Panc1 (cell line): ENCODE measurements around the gene CDCA8. TPM values are rescaled to one million over a fixed set of nuclear protein-coding genes. Genes with fewer than 3 reads are reported as not detected.
A peak's percentile ranks its signal among the peaks of the same experiment; 100 is the strongest.

Experiments used
- ATAC-seq: fragments of 200-7000 bp; cut with Tn5 transposase; 2 replicates; pipeline ENCODE4 v1.9.1; 2020; ENCODE audit warnings: mild to moderate bottlenecking, moderate library complexity
- BruUV-seq: library from RNA; stranded (reverse); fragments of 400-500 nt; replicated peaks from 2 replicates; lab custom pipeline; 2021; lab: Mats Ljungman, UMichigan
- CTCF ChIA-PET: fragments of 300-600 bp; sonication (Branson Sonifier 250); formaldehyde crosslinking; loops from one replicate; lab custom pipeline; 2022; ENCODE audit warnings: antibody characterized with exemption; lab: Charles Lee
- POLR2A ChIA-PET: fragments of 300-600 bp; sonication (Branson Sonifier 250); formaldehyde crosslinking; loops from one replicate; lab custom pipeline; 2022; ENCODE audit warnings: antibody characterized with exemption; lab: Charles Lee
- DNase-seq: peaks from one replicate; pipeline ENCODE4 v3.0.0-alpha.2; 2010; ENCODE audit warnings: low read depth, low spot score
- H3K27ac ChIP-seq: 2 replicates; pipeline ENCODE4 v1.5.1; 2011; ENCODE audit warnings: mild to moderate bottlenecking, low read length, inconsistent platforms
- H3K27me3 ChIP-seq: fragments of 200-500 bp; sonication (Bioruptor generic); 2 replicates; pipeline ENCODE4 v1.6.0; 2014; ENCODE audit warnings: low read length, inconsistent platforms; ENCODE audit not compliant: control insufficient read depth, insufficient read depth
- H3K36me3 ChIP-seq: fragments of 200-500 bp; sonication (Bioruptor generic); 2 replicates; pipeline ENCODE4 v1.5.1; 2014; ENCODE audit warnings: inconsistent platforms, mild to moderate bottlenecking, low read length, moderate library complexity; ENCODE audit not compliant: control insufficient read depth, insufficient read depth
- H3K4me1 ChIP-seq: 2 replicates; pipeline ENCODE4 v1.5.1; 2011; ENCODE audit warnings: inconsistent platforms, mild to moderate bottlenecking, low read length, moderate library complexity; ENCODE audit not compliant: control insufficient read depth, insufficient read depth
- H3K4me3 ChIP-seq, 2 experiments: 2 replicates each; pipeline ENCODE4 v1.5.1; 2011 to 2012; ENCODE audit warnings: low read depth in 2 of 2, low read length in 2 of 2, mild to moderate bottlenecking in 2 of 2, inconsistent platforms in 1 of 2, moderate library complexity in 1 of 2
- H3K9me3 ChIP-seq: fragments of 200-500 bp; sonication (Bioruptor generic); 2 replicates; pipeline ENCODE4 v1.5.1; 2014; ENCODE audit warnings: low read depth, mild to moderate bottlenecking, inconsistent platforms, low read length, moderate library complexity; ENCODE audit not compliant: control insufficient read depth, insufficient read depth
- POLR2AphosphoS5 ChIP-seq: IDR thresholded peaks from 2 replicates; pipeline ENCODE4 v1.6.1; 2012; ENCODE audit warnings: mild to moderate bottlenecking, low read depth, low read length, moderate library complexity
- SIN3A ChIP-seq: IDR thresholded peaks from 2 replicates; pipeline ENCODE4 v1.6.1; 2012; ENCODE audit warnings: low read depth, mild to moderate bottlenecking, low read length, moderate library complexity, borderline replicate concordance; ENCODE audit not compliant: insufficient read depth
- TCF7L2 ChIP-seq: IDR thresholded peaks from 2 replicates; pipeline ENCODE4 v1.6.1; 2011; ENCODE audit warnings: mild to moderate bottlenecking, low read depth, low read length, inconsistent platforms
- in situ Hi-C: cut with HindIII; loops from 2 replicates; pipeline ENCODE4 v1.10.0; 2016; ENCODE audit warnings: low sequenced_read_pairs, low pct_unique_long_range_greater_than_20kb
- intact Hi-C: fragments of 100-400 bp; cut with micrococcal nuclease; formaldehyde crosslinking; loops from one replicate; pipeline ENCODE4 v1.10.0; 2022; ENCODE audit not compliant: unreplicated experiment
- total RNA-seq: library from RNA; stranded (reverse); gene quantifications from one replicate; pipeline ENCODE4 v1.2.1, GENCODE V29; 2021; ENCODE audit not compliant: unreplicated experiment
- TF ChIP-seq, protein P1 (sequence below): fragments of 450-650 bp; IDR thresholded peaks from 2 replicates; pipeline ENCODE4 v1.5.1; 2017; ENCODE audit warnings: mild to moderate bottlenecking
- TF ChIP-seq, protein P2 (sequence below), 2 experiments: IDR thresholded peaks; 2 replicates each; pipeline ENCODE4 v1.6.1; 2011 to 2012; ENCODE audit warnings: low read depth in 2 of 2, control low read depth in 1 of 2, low read length in 1 of 2, mild to moderate bottlenecking in 1 of 2, moderate library complexity in 1 of 2; ENCODE audit not compliant: insufficient read depth in 1 of 2

Gene CDCA8
- total RNA-seq, 1 experiment from 2014 or later = 56.5 TPM

DNA sequence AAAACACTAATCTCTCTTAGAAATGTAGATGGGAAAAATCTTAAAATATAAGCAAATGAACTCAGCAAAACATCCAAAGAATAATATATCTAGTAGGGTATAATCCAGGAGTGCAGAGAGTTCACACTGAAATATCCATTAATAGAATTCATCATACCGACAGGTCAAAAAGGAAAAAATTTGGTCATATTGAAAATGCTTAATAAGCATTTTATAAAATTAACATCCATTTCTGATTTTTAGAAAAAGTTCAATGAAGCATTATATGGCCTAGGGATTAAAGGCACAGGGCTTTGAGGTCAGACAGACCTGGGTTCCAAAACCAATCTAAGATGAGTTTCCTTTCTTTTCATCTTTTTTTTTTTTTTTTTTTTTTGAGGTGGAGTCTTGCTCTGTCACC lies 56.2 kb downstream of the CDCA8 start:
- Histone ChIP-seq H3K4me1 (no peaks in the 10 kb centered on the region), H3K9me3 (peaks cover 3% of the 10 kb centered on the region; the same call in 1 of the 2 replicates), H3K27ac (no peak overlapping the region), H3K4me3 (no peak overlapping the region), H3K27me3 (no peaks in the 10 kb centered on the region), H3K36me3 (no peaks in the 10 kb centered on the region)
- ATAC-seq (no peak), DNase-seq (no peak)
- ChIA-PET POLR2A (no interaction called here), CTCF (no interaction called here)
- BruUV-seq = no TSS peak
- TF ChIP-seq, protein P1, sequence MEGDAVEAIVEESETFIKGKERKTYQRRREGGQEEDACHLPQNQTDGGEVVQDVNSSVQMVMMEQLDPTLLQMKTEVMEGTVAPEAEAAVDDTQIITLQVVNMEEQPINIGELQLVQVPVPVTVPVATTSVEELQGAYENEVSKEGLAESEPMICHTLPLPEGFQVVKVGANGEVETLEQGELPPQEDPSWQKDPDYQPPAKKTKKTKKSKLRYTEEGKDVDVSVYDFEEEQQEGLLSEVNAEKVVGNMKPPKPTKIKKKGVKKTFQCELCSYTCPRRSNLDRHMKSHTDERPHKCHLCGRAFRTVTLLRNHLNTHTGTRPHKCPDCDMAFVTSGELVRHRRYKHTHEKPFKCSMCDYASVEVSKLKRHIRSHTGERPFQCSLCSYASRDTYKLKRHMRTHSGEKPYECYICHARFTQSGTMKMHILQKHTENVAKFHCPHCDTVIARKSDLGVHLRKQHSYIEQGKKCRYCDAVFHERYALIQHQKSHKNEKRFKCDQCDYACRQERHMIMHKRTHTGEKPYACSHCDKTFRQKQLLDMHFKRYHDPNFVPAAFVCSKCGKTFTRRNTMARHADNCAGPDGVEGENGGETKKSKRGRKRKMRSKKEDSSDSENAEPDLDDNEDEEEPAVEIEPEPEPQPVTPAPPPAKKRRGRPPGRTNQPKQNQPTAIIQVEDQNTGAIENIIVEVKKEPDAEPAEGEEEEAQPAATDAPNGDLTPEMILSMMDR = no peak
- TF ChIP-seq, protein P2, sequence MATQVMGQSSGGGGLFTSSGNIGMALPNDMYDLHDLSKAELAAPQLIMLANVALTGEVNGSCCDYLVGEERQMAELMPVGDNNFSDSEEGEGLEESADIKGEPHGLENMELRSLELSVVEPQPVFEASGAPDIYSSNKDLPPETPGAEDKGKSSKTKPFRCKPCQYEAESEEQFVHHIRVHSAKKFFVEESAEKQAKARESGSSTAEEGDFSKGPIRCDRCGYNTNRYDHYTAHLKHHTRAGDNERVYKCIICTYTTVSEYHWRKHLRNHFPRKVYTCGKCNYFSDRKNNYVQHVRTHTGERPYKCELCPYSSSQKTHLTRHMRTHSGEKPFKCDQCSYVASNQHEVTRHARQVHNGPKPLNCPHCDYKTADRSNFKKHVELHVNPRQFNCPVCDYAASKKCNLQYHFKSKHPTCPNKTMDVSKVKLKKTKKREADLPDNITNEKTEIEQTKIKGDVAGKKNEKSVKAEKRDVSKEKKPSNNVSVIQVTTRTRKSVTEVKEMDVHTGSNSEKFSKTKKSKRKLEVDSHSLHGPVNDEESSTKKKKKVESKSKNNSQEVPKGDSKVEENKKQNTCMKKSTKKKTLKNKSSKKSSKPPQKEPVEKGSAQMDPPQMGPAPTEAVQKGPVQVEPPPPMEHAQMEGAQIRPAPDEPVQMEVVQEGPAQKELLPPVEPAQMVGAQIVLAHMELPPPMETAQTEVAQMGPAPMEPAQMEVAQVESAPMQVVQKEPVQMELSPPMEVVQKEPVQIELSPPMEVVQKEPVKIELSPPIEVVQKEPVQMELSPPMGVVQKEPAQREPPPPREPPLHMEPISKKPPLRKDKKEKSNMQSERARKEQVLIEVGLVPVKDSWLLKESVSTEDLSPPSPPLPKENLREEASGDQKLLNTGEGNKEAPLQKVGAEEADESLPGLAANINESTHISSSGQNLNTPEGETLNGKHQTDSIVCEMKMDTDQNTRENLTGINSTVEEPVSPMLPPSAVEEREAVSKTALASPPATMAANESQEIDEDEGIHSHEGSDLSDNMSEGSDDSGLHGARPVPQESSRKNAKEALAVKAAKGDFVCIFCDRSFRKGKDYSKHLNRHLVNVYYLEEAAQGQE (IDR thresholded peaks at IDR 0.05; ENCODE audit: insufficient read depth in 1 of 2, low read depth in 2 of 2, low read length in 1 of 2) = no peak
- no peak for TF ChIP-seq POLR2AphosphoS5
- no peak for TF ChIP-seq TCF7L2
- TF ChIP-seq SIN3A = no peak
- in situ Hi-C loops (no loop called here), intact Hi-C loops (no loop called here)

DNA sequence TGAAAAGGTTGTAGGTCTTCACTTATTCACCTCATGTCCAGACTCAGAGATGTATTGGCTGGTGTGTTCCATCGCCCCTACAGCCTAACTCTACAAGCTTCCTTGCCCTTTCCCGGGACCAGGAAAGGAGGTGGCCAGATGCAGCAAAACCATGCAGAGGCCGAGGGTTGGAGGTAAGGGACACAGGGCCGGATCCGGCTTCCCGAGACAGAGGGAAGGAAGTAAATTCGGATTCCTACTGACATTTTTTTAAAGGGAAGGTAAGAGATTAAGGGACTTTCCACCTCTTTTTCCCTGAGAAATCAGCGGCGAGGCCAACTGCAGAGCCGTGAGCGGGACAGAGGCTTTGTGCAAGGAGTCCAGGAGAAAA lies 59.9 kb downstream of the CDCA8 start:
- Histone ChIP-seq H3K4me1 (no peaks in the 10 kb centered on the region), H3K36me3 (no peaks in the 10 kb centered on the region), H3K9me3 (no peaks in the 10 kb centered on the region), H3K27ac (no peak overlapping the region), H3K4me3 (peak overlapping the region; percentile 39 to 46), H3K27me3 (peaks cover 3% of the 10 kb centered on the region)
- TF ChIP-seq, protein P2 (IDR thresholded peaks at IDR 0.05; ENCODE audit: insufficient read depth in 1 of 2, low read depth in 2 of 2, low read length in 1 of 2) = no peak
- no peak for TF ChIP-seq SIN3A
- TF ChIP-seq, protein P1 = no peak
- no peak for TF ChIP-seq POLR2AphosphoS5
- no peak for TF ChIP-seq TCF7L2
- no TSS peak for BruUV-seq
- ChIA-PET POLR2A (no interaction called here), CTCF (no interaction called here)
- no peak for DNase-seq
- in situ Hi-C loops = no loop called here
- intact Hi-C loops = no loop called here
- peak; percentile 46 for ATAC-seq
